ENCODE measurements around the gene ENTPD3. TPM values are rescaled to one million over a fixed set of nuclear protein-coding genes. Genes with fewer than 3 reads are reported as not detected.

Gene ENTPD3
- total and polyA plus RNA-seq, 2 donors (not counting 1 experiment from before 2014, with no cell fraction given): not detected

DNA sequence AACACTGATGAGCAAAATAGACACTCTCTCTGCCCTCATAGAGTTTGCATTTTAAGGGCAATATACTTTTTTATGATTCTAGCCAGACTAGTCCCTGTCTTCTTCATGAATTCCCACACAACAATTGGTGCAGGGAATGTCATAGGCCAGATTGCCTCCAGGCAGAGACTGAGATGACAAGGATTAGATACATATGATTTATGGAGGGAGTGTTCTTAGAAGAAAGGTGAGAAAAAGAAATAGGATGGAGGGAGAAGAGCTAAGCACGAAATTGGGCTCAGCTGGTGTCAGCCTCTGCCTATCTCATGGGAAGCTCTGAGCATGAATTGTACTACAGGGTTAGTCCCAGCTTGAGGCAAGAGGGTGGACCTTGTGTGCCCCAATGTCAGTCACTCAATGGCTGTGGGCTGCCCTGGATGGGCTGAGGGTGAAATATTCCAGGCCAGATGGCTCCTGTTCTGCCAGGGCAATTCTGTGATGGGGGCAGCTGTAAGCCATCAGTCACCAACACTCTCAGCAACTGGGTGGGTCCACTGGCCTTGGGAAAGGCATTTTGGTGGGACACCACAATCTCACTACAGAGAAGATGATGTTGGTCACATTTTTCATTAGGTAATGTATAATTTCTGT lies 46.3 kb upstream of the ENTPD3 start:
- H3K27ac Mint-ChIP-seq: no peak overlapping the region
- no peaks in the 10 kb centered on the region for H3K9me3 Mint-ChIP-seq (ENCODE audit: insufficient read depth)
- Histone ChIP-seq H3K27ac (ENCODE audit: low read length in 2 of 2) (no peak overlapping the region), H3K79me2 (ENCODE audit: control insufficient read depth, insufficient read depth, low read length) (no peaks in the 10 kb centered on the region), H3K4me3 (ENCODE audit: control extremely low read depth in 1 of 5, extremely low read depth in 1 of 5, insufficient read depth in 1 of 5, low read depth in 2 of 5, low read length in 4 of 5) (no peak overlapping the region), H4K20me1 (ENCODE audit: control insufficient read depth, insufficient read depth, low read length, poor library complexity, severe bottlenecking) (no peaks in the 10 kb centered on the region), H2AFZ (ENCODE audit: insufficient read depth, low read depth, low read length, poor library complexity, severe bottlenecking) (no peak overlapping the region), H3K4me1 (ENCODE audit: control insufficient read depth in 2 of 2, insufficient read depth in 2 of 2, low read length in 2 of 2) (no peaks in the 10 kb centered on the region), H3K4me2 (replicated peaks; ENCODE audit: low read depth, low read length, poor library complexity, severe bottlenecking) (no peak overlapping the region), H3K36me3 (replicated peaks in 1 of 2; ENCODE audit: control extremely low read depth in 1 of 2, control insufficient read depth in 1 of 2, extremely low read depth in 1 of 2, insufficient read depth in 2 of 2, low read length in 1 of 2) (no peaks in the 10 kb centered on the region), H3K9me3 (ENCODE audit: control extremely low read depth in 1 of 3, control insufficient read depth in 2 of 3, insufficient read depth in 1 of 3, low read length in 2 of 3) (no peaks in the 10 kb centered on the region), H3K9ac (ENCODE audit: low read length) (no peak overlapping the region), H3K27me3 (replicated peaks in 1 of 4; ENCODE audit: control extremely low read depth in 1 of 4, control insufficient read depth in 3 of 4, insufficient read depth in 4 of 4, low read length in 3 of 4) (no peaks in the 10 kb centered on the region)
- no peak overlapping the region for H3K4me3 Mint-ChIP-seq
- intact Hi-C loops (cut with micrococcal nuclease): no loop called here
- peaks cover 19% of the 10 kb centered on the region for H3K27me3 Mint-ChIP-seq
- ChIA-PET POLR2A (no interaction called here), CTCF (interaction anchor here (1.4 kb wide), 1 partner anchor 13 kb away, joined by 5 read pairs; no protein-coding TSS in a partner anchor)
- TF ChIP-seq EZH2 (IDR thresholded peaks at IDR 0.05; ENCODE audit: borderline replicate concordance, insufficient read depth, low read depth, low read length, poor library complexity, severe bottlenecking): no peak
- TF ChIP-seq, protein P1, sequence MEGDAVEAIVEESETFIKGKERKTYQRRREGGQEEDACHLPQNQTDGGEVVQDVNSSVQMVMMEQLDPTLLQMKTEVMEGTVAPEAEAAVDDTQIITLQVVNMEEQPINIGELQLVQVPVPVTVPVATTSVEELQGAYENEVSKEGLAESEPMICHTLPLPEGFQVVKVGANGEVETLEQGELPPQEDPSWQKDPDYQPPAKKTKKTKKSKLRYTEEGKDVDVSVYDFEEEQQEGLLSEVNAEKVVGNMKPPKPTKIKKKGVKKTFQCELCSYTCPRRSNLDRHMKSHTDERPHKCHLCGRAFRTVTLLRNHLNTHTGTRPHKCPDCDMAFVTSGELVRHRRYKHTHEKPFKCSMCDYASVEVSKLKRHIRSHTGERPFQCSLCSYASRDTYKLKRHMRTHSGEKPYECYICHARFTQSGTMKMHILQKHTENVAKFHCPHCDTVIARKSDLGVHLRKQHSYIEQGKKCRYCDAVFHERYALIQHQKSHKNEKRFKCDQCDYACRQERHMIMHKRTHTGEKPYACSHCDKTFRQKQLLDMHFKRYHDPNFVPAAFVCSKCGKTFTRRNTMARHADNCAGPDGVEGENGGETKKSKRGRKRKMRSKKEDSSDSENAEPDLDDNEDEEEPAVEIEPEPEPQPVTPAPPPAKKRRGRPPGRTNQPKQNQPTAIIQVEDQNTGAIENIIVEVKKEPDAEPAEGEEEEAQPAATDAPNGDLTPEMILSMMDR (IDR thresholded peaks at IDR 0.05): no peak
- 94% methylated on average over 1 of the region's 1 CpG for WGBS (ENCODE audit: insufficient coverage)
- no peak for ATAC-seq (ENCODE audit: low read depth)
- H3K4me1 Mint-ChIP-seq: no peaks in the 10 kb centered on the region
- no peak for DNase-seq

DNA sequence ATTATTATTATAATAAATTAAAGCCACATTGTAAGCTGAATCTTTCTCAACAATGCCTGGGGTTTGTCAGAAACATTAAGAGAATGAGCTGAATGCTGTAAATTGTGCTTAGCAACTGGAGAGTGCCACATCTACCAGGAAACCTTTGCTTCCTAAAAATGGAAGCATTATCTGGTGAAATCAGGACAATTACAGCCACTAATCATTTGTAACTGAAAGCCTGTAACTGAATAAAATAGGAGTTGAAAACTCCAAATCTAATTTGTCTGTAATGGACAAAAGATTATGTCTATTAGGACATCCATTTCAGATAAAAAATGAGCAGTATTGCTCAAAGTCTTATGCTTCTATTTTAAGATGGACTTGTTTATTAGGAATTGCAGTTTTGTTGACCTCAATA lies 45.3 kb upstream of the ENTPD3 start:
- H3K4me2 ChIP-seq (replicated peaks; ENCODE audit: low read depth, low read length, poor library complexity, severe bottlenecking): no peak overlapping the region
- H3K27me3 ChIP-seq (replicated peaks in 1 of 4; ENCODE audit: control extremely low read depth in 1 of 4, control insufficient read depth in 3 of 4, insufficient read depth in 4 of 4, low read length in 3 of 4): no peaks in the 10 kb centered on the region
- Mint-ChIP-seq H3K9me3 (ENCODE audit: insufficient read depth) (no peaks in the 10 kb centered on the region), H3K27me3 (peaks cover 19% of the 10 kb centered on the region), H3K27ac (no peak overlapping the region), H3K4me3 (no peak overlapping the region), H3K4me1 (no peaks in the 10 kb centered on the region)
- H3K4me3 ChIP-seq (ENCODE audit: control extremely low read depth in 1 of 5, extremely low read depth in 1 of 5, insufficient read depth in 1 of 5, low read depth in 2 of 5, low read length in 4 of 5): no peak overlapping the region
- H4K20me1 ChIP-seq (ENCODE audit: control insufficient read depth, insufficient read depth, low read length, poor library complexity, severe bottlenecking): no peaks in the 10 kb centered on the region
- no peak for DNase-seq
- TF ChIP-seq EZH2 (IDR thresholded peaks at IDR 0.05; ENCODE audit: borderline replicate concordance, insufficient read depth, low read depth, low read length, poor library complexity, severe bottlenecking): no peak
- TF ChIP-seq, protein P1 (IDR thresholded peaks at IDR 0.05): no peak
- POLR2A ChIA-PET: no interaction called here
- no peak overlapping the region for H2AFZ ChIP-seq (ENCODE audit: insufficient read depth, low read depth, low read length, poor library complexity, severe bottlenecking)
- ATAC-seq (ENCODE audit: low read depth): no peak
- H3K4me1 ChIP-seq (ENCODE audit: control insufficient read depth in 2 of 2, insufficient read depth in 2 of 2, low read length in 2 of 2): no peaks in the 10 kb centered on the region
- no peaks in the 10 kb centered on the region for H3K9me3 ChIP-seq (ENCODE audit: control extremely low read depth in 1 of 3, control insufficient read depth in 2 of 3, insufficient read depth in 1 of 3, low read length in 2 of 3)
- H3K27ac ChIP-seq (ENCODE audit: low read length in 2 of 2): no peak overlapping the region
- CTCF ChIA-PET: no interaction called here
- intact Hi-C loops (cut with micrococcal nuclease): no loop called here
- no peaks in the 10 kb centered on the region for H3K79me2 ChIP-seq (ENCODE audit: control insufficient read depth, insufficient read depth, low read length)
- H3K36me3 ChIP-seq (replicated peaks in 1 of 2; ENCODE audit: control extremely low read depth in 1 of 2, control insufficient read depth in 1 of 2, extremely low read depth in 1 of 2, insufficient read depth in 2 of 2, low read length in 1 of 2): no peaks in the 10 kb centered on the region
- H3K9ac ChIP-seq (ENCODE audit: low read length): no peak overlapping the region
